DND-41 (cell line): ENCODE data around the gene KCTD21.
"Not testable (repeated sequence)": the region's sequence is repeated elsewhere in the genome, so short reads cannot be mapped to it uniquely, and the experiment has no call there.

Source experiments
- ATAC-seq: fragments of 200-7000 bp; cut with Tn5 transposase; 3 replicates; pipeline ENCODE4 v1.9.1; 2021; ENCODE audit warnings: low read depth; ENCODE audit not compliant: insufficient read depth
- DNase-seq: peaks from one replicate; pipeline ENCODE4 v3.0.0-alpha.2; 2020
- H2AFZ ChIP-seq: 2 replicates; pipeline ENCODE4 v1.6.0; 2012; ENCODE audit warnings: low read depth, low read length
- H3K27ac ChIP-seq: 2 replicates; pipeline ENCODE4 v1.5.1; 2012; ENCODE audit warnings: low read length, inconsistent platforms
- H3K27me3 ChIP-seq: fragments of 200-600 bp; sonication (generic); 2 replicates; pipeline ENCODE4 v1.6.0; 2012; ENCODE audit warnings: low read length, mild to moderate bottlenecking, inconsistent platforms; ENCODE audit not compliant: insufficient read depth, poor library complexity
- H3K36me3 ChIP-seq: 2 replicates; pipeline ENCODE4 v1.5.1; 2012; ENCODE audit warnings: low read length, inconsistent platforms; ENCODE audit not compliant: insufficient read depth
- H3K4me1 ChIP-seq: 2 replicates; pipeline ENCODE4 v1.5.1; 2012; ENCODE audit warnings: mild to moderate bottlenecking, low read length; ENCODE audit not compliant: insufficient read depth
- H3K4me2 ChIP-seq: 2 replicates; pipeline ENCODE4 v1.6.0; 2012; ENCODE audit warnings: mild to moderate bottlenecking, moderate library complexity, low read length, inconsistent platforms; ENCODE audit not compliant: insufficient read depth
- H3K4me3 ChIP-seq, 2 experiments: fragments of 200-600 bp in 1 of 2; shearing (Covaris generic) in 1 of 2; 2 replicates each; pipeline ENCODE4 v1.5.1; 2012 to 2016; ENCODE audit warnings: inconsistent platforms in 2 of 2, low read length in 2 of 2, mild to moderate bottlenecking in 2 of 2, low read depth in 1 of 2, moderate library complexity in 1 of 2
- H3K79me2 ChIP-seq: 2 replicates; pipeline ENCODE4 v1.6.0; 2012; ENCODE audit warnings: low read length, inconsistent platforms; ENCODE audit not compliant: insufficient read depth
- H3K9ac ChIP-seq: 2 replicates; pipeline ENCODE4 v1.6.0; 2012; ENCODE audit warnings: low read depth, mild to moderate bottlenecking, inconsistent platforms, low read length, moderate library complexity
- H3K9me3 ChIP-seq: 2 replicates; pipeline ENCODE4 v1.5.1; 2012; ENCODE audit warnings: low read length, moderate library complexity, mild to moderate bottlenecking, inconsistent platforms; ENCODE audit not compliant: insufficient read depth, severe bottlenecking
- H4K20me1 ChIP-seq: 2 replicates; pipeline ENCODE4 v1.6.0; 2012; ENCODE audit warnings: low read length; ENCODE audit not compliant: insufficient read depth
- EZH2 ChIP-seq: IDR thresholded peaks from 3 replicates; pipeline ENCODE4 v1.6.1; 2012; ENCODE audit warnings: borderline replicate concordance, low read depth, mild to moderate bottlenecking, moderate library complexity, low read length, inconsistent platforms; ENCODE audit not compliant: severe bottlenecking
- TF ChIP-seq, protein P1 (sequence below): IDR thresholded peaks from 2 replicates; pipeline ENCODE4 v1.5.1; 2012; ENCODE audit warnings: borderline replicate concordance, low read length, moderate library complexity, mild to moderate bottlenecking; ENCODE audit not compliant: poor library complexity, severe bottlenecking; ENCODE audit errors: extremely low read depth

The KCTD21 gene, protein sequence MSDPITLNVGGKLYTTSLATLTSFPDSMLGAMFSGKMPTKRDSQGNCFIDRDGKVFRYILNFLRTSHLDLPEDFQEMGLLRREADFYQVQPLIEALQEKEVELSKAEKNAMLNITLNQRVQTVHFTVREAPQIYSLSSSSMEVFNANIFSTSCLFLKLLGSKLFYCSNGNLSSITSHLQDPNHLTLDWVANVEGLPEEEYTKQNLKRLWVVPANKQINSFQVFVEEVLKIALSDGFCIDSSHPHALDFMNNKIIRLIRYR

DNA sequence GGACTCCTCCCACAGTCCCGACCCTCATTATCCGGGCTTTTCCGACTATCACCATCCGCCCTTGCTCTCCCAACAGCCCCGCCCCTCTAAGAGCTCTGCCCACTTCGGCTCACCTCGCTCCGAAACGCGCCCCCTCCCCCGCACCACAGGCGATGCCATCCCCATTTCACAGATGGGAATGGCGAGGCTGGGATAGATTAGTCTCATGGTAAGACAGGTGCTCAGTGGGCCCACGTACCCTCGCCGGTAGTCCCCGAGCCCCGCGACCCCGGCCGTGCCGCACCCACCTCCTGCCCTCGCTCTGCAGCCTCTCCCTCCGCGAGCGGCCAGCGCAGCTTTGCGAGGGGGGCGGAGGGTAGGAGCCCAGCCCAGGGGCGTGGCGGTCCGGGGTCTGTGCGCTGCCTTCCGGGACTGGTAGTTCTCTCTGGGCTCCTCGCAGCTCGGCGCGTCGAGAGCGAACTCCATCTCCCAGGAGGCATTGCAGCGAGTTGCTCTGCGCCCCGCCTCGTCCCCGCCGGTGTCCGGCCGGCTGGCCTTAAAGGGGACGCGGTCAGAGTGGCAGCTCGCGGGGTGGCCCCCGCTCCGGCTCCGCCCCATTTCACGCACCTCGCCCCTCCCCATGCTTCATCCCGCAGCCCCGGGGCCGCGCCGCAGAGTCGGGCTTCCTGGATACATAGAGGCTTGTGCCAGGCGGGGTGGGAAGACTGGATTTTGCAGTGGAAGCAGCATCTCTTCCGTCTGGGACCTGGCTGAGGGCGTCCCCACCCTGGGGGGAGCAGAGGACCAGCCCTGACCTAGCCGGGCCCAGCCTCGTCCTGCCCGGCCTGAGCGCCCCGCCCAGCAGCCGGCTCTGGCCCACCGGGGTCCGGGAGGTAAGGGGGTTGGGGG, at the start of gene KCTD21, which contains the start of gene USP35:
TSS of gene KCTD21 (minus strand) at position 341 of the 888 bp plus-strand sequence. CDS start 14,072 bp downstream, outside the sequence.
TSS of gene USP35 (plus strand) at position 634 of the 888 bp plus-strand sequence. CDS start 7,327 bp downstream, outside the sequence.
- H2AFZ ChIP-seq: peak within 1 kb of the TSS; percentile 80

DNA sequence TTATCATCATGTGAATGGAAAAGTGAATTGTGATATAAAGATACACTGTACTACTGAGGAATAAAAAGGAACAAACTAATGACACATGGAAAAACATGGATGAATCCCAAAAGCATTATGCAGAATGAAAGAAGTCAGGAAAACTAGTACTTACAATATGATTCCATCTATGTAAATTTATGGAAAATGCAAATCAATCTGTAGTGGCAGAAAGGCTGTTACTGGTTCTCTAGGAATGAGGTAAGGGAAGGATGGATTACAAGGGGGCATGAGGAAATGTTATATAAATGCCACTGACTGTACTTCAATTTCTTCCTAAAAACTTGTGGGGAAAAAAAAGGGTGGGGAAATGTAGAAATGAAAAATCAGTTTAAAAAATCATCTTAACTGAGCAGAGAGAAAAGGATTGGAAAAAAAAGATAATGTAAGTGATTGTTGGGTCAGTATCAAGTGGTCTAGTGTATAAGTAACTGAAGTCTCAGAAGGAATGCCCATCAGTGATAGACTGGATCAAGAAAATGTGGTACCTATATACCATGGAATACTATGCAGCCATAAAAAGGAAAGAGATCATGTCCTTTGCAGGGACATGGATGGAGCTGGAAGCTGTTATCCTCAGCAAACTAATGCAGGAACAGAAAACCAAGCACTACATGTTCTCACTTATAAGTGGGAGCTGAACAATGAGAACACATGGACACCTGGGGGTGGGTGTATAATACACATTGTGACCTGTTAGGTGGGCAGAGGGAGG, 49.0 kb upstream of the KCTD21 start:
- H3K4me3 ChIP-seq: no peak overlapping the region
- no peaks in the 10 kb centered on the region; the same call in 1 of the 2 replicates for H4K20me1 ChIP-seq
- DNase-seq (no peak), ATAC-seq (no peak)
- peaks cover 91% of the 10 kb centered on the region for H3K79me2 ChIP-seq
- no peaks in the 10 kb centered on the region for H3K27me3 ChIP-seq
- H3K27ac ChIP-seq: no peak overlapping the region
- H2AFZ ChIP-seq: no peak overlapping the region
- TF ChIP-seq EZH2: no peak
- TF ChIP-seq, protein P1, sequence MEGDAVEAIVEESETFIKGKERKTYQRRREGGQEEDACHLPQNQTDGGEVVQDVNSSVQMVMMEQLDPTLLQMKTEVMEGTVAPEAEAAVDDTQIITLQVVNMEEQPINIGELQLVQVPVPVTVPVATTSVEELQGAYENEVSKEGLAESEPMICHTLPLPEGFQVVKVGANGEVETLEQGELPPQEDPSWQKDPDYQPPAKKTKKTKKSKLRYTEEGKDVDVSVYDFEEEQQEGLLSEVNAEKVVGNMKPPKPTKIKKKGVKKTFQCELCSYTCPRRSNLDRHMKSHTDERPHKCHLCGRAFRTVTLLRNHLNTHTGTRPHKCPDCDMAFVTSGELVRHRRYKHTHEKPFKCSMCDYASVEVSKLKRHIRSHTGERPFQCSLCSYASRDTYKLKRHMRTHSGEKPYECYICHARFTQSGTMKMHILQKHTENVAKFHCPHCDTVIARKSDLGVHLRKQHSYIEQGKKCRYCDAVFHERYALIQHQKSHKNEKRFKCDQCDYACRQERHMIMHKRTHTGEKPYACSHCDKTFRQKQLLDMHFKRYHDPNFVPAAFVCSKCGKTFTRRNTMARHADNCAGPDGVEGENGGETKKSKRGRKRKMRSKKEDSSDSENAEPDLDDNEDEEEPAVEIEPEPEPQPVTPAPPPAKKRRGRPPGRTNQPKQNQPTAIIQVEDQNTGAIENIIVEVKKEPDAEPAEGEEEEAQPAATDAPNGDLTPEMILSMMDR: no peak
- H3K4me2 ChIP-seq: no peak overlapping the region
- peaks cover 60% of the 10 kb centered on the region for H3K36me3 ChIP-seq
- H3K9me3 ChIP-seq: peaks cover 6% of the 10 kb centered on the region
- H3K9ac ChIP-seq: no peak overlapping the region
- 0 out of 2 replicates have a peak, but pooled peaks cover under 1% of the 10 kb centered on the region for H3K4me1 ChIP-seq

More for the DNA sequence above, at the start of gene KCTD21, which contains the start of gene USP35:
- 0 out of 2 replicates have a peak, but pooled peaks cover 4% of the 10 kb centered on the region for H4K20me1 ChIP-seq
- peak within 1 kb of the TSS; percentile 73 for H3K27ac ChIP-seq
- peak; percentile 97 for ATAC-seq
- H3K27me3 ChIP-seq: no peaks in the 10 kb centered on the region
- peak within 1 kb of the TSS; percentile 91 for H3K4me2 ChIP-seq
- H3K36me3 ChIP-seq: no peaks in the 10 kb centered on the region; the same call in 1 of the 2 replicates
- DNase-seq: peak; percentile 94
- peaks cover 46% of the 10 kb centered on the region for H3K79me2 ChIP-seq
- TF ChIP-seq EZH2: no peak
- TF ChIP-seq, protein P1: no peak
- peak within 1 kb of the TSS; percentile 53 to 94 for H3K4me3 ChIP-seq
- H3K9me3 ChIP-seq: no peaks in the 10 kb centered on the region
- H3K9ac ChIP-seq: peak within 1 kb of the TSS; percentile 87
- peaks cover 50% of the 10 kb centered on the region for H3K4me1 ChIP-seq

DNA sequence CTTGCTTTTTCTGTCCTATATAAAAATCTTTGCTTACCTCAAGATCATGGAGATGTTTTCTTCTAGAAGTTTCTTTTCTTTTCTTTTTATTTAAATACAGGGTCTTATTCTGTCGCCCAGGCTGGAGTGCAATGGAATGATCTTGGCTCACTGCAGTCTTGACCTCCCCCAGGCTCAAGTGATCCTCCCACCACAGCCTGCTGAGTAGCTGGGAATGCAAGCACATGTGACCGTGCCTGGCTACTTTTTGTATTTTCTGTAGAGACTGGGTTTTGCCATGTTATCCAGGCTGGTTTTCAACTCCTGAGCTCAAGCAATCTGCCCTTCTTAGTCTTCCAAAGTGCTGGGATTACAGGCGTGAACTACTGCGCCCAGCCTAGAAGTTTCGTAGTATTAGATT, 45.6 kb upstream of the KCTD21 start:
- no peak for DNase-seq
- H3K27me3 ChIP-seq: no peaks in the 10 kb centered on the region
- peaks cover 56% of the 10 kb centered on the region for H3K36me3 ChIP-seq
- no peaks in the 10 kb centered on the region; the same call in 1 of the 2 replicates for H4K20me1 ChIP-seq
- peaks cover 90% of the 10 kb centered on the region for H3K79me2 ChIP-seq
- no peak overlapping the region for H3K4me2 ChIP-seq
- H3K9me3 ChIP-seq: no peaks in the 10 kb centered on the region
- no peak overlapping the region for H2AFZ ChIP-seq
- no peak for TF ChIP-seq EZH2
- TF ChIP-seq, protein P1: no peak
- peaks cover 30% of the 10 kb centered on the region for H3K4me1 ChIP-seq
- no peak overlapping the region for H3K9ac ChIP-seq
- H3K4me3 ChIP-seq: no peak overlapping the region
- no peak for ATAC-seq
- no peak overlapping the region for H3K27ac ChIP-seq

DNA sequence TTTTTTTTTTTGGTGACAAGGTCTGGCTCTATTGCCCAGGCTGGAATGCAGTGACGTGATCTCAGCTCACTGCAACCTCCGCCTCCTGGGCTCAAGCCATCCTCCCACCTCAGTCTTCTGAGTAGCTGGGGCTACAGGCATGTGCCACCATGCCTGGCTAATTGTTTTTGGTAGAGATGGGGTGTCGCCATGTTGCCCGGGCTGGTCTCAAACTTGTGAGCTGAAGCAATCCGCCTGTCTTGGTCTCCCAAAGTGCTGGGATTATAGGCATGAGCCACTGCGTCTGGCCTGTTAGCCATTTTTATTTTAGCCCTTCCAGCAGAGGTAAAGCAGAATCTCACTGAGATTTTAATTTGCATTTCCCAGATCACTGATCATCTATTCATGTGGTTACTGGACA, 44.6 kb upstream of the KCTD21 start:
- DNase-seq, H3K9ac ChIP-seq, H3K4me3 ChIP-seq, H2AFZ ChIP-seq, H3K27me3 ChIP-seq, H4K20me1 ChIP-seq, H3K9me3 ChIP-seq, H3K4me2 ChIP-seq, ATAC-seq: not testable (repeated sequence)
- peaks cover 37% of the 10 kb centered on the region for H3K4me1 ChIP-seq
- peaks cover 88% of the 10 kb centered on the region for H3K79me2 ChIP-seq
- 0 out of 2 replicates have a peak overlapping the region, but pooled peaks have one; percentile 15 for H3K27ac ChIP-seq
- H3K36me3 ChIP-seq: peaks cover 61% of the 10 kb centered on the region
